Measurements from ENCODE around the gene HBA1. TPM values are rescaled to one million over a fixed set of nuclear protein-coding genes. Genes with fewer than 3 reads are reported as not detected.

The HBA1 gene
- total and polyA plus RNA-seq, 4 donors = 38.1 to 2,695 (median 450) TPM

DNA sequence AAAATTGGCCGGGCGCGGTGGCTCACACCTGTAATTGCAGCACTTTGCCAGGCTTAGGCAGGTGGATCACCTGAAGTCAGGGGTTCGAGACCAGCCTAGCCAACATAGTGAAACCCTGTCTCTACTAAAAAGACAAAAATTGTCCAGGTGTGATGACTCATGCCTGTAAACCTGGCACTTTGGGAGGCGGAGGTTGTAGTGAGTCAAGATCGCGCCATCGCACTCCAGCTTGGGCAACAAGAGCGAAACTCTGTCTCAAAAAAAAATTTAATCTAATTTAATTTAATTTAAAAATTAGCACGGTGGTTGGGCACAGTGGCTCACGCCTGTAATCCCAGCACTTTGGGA is 2.2 kb downstream of the HBA1 start:
- 88% methylated on average over 11 of the region's 11 CpGs for WGBS, 2 donors
- peaks cover 0 to 14% (median 4%) of the 10 kb centered on the region in 5 donors for H3K4me1 ChIP-seq (ENCODE audit: control insufficient read depth in 5 of 5, insufficient read depth in 5 of 5, low read length in 5 of 5)
- H3K27me3 ChIP-seq (ENCODE audit: control insufficient read depth in 3 of 3, insufficient read depth in 3 of 3, low read length in 2 of 3) = peaks cover 2 to 41% (median 40%) of the 10 kb centered on the region in 3 donors
- H3K36me3 ChIP-seq (ENCODE audit: control insufficient read depth in 4 of 4, insufficient read depth in 4 of 4, low read length in 4 of 4) = no peaks in the 10 kb centered on the region
- TF ChIP-seq CTCF (IDR thresholded peaks at IDR 0.05; ENCODE audit: control extremely low read depth, extremely low read depth) = no peak
- no peak for ATAC-seq (ENCODE audit: insufficient read depth, low FRiP score)
- H3K9ac ChIP-seq (ENCODE audit: insufficient read depth in 1 of 2, low read length in 2 of 2) = no peak overlapping the region
- no peak for DNase-seq
- no peak overlapping the region for H3K4me3 ChIP-seq
- H3K27ac ChIP-seq (ENCODE audit: low read depth in 1 of 2, low read length in 1 of 2) = no peak overlapping the region
- H3K9me3 ChIP-seq (ENCODE audit: control insufficient read depth in 4 of 4, insufficient read depth in 3 of 4, low read length in 3 of 4) = peaks cover 0 to 2% (median 0%) of the 10 kb centered on the region in 4 donors

GRCh38 chr16:179211-180092 is 3.0 kb downstream of the HBA1 start:
- WGBS, 2 donors = 79 to 81% methylated on average over 17 of the region's 17 CpGs
- no peaks in the 10 kb centered on the region for H3K36me3 ChIP-seq (ENCODE audit: control insufficient read depth in 4 of 4, insufficient read depth in 4 of 4, low read length in 4 of 4)
- TF ChIP-seq CTCF (IDR thresholded peaks at IDR 0.05; ENCODE audit: control extremely low read depth, extremely low read depth) = no peak
- H3K9ac ChIP-seq (ENCODE audit: insufficient read depth in 1 of 2, low read length in 2 of 2) = no peak overlapping the region
- peaks cover 2 to 40% (median 38%) of the 10 kb centered on the region in 3 donors for H3K27me3 ChIP-seq (ENCODE audit: control insufficient read depth in 3 of 3, insufficient read depth in 3 of 3, low read length in 2 of 3)
- no peak overlapping the region for H3K4me3 ChIP-seq
- peaks cover 0 to 14% (median 4%) of the 10 kb centered on the region in 5 donors for H3K4me1 ChIP-seq (ENCODE audit: control insufficient read depth in 5 of 5, insufficient read depth in 5 of 5, low read length in 5 of 5)
- peaks cover 0 to 2% (median 0%) of the 10 kb centered on the region in 4 donors for H3K9me3 ChIP-seq (ENCODE audit: control insufficient read depth in 4 of 4, insufficient read depth in 3 of 4, low read length in 3 of 4)
- no peak for ATAC-seq (ENCODE audit: insufficient read depth, low FRiP score)
- no peak for DNase-seq
- H3K27ac ChIP-seq (ENCODE audit: low read depth in 1 of 2, low read length in 1 of 2) = no peak overlapping the region

DNA sequence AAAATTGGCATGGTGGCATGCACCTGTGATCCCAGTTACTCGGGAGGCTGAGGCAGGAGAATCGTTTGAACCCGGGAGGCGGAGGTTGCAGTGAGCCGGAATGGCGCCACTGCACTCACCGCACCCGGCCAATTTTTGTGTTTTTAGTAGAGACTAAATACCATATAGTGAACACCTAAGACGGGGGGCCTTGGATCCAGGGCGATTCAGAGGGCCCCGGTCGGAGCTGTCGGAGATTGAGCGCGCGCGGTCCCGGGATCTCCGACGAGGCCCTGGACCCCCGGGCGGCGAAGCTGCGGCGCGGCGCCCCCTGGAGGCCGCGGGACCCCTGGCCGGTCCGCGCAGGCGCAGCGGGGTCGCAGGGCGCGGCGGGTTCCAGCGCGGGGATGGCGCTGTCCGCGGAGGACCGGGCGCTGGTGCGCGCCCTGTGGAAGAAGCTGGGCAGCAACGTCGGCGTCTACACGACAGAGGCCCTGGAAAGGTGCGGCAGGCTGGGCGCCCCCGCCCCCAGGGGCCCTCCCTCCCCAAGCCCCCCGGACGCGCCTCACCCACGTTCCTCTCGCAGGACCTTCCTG is 3.7 kb downstream of the HBA1 start, which contains the start of gene HBQ1:
Gene HBQ1, plus strand, starts transcription at position 359 of the 575 bp plus-strand sequence. Its CDS starts 28 bp downstream, at position 387.
- H3K4me3 ChIP-seq = no peak within 1 kb of the TSS
- peaks cover 0 to 2% (median 0%) of the 10 kb centered on the region in 4 donors for H3K9me3 ChIP-seq (ENCODE audit: control insufficient read depth in 4 of 4, insufficient read depth in 3 of 4, low read length in 3 of 4)
- peaks cover under 1 to 33% (median 30%) of the 10 kb centered on the region in 3 donors for H3K27me3 ChIP-seq (ENCODE audit: control insufficient read depth in 3 of 3, insufficient read depth in 3 of 3, low read length in 2 of 3)
- H3K4me1 ChIP-seq (ENCODE audit: control insufficient read depth in 5 of 5, insufficient read depth in 5 of 5, low read length in 5 of 5) = peaks cover 0 to 14% (median 4%) of the 10 kb centered on the region in 5 donors
- ATAC-seq (ENCODE audit: insufficient read depth, low FRiP score) (no peak), DNase-seq (peak; percentile 33 to 60 (median 39))
- no peak for TF ChIP-seq CTCF (IDR thresholded peaks at IDR 0.05; ENCODE audit: control extremely low read depth, extremely low read depth)
- H3K9ac ChIP-seq (ENCODE audit: insufficient read depth in 1 of 2, low read length in 2 of 2) = no peak within 1 kb of the TSS
- no peaks in the 10 kb centered on the region for H3K36me3 ChIP-seq (ENCODE audit: control insufficient read depth in 4 of 4, insufficient read depth in 4 of 4, low read length in 4 of 4)
- no peak within 1 kb of the TSS for H3K27ac ChIP-seq (ENCODE audit: low read depth in 1 of 2, low read length in 1 of 2)
- WGBS, 2 donors = 9 to 10% methylated on average over 38 to 59 of the region's 59 CpGs

All from lung (tissue), 12 donors.